Measurements from ENCODE around the gene RBM44.
"Not testable (repeated sequence)": the region's sequence is repeated elsewhere in the genome, so short reads cannot be mapped to it uniquely, and the experiment has no call there.

Gene RBM44

DNA sequence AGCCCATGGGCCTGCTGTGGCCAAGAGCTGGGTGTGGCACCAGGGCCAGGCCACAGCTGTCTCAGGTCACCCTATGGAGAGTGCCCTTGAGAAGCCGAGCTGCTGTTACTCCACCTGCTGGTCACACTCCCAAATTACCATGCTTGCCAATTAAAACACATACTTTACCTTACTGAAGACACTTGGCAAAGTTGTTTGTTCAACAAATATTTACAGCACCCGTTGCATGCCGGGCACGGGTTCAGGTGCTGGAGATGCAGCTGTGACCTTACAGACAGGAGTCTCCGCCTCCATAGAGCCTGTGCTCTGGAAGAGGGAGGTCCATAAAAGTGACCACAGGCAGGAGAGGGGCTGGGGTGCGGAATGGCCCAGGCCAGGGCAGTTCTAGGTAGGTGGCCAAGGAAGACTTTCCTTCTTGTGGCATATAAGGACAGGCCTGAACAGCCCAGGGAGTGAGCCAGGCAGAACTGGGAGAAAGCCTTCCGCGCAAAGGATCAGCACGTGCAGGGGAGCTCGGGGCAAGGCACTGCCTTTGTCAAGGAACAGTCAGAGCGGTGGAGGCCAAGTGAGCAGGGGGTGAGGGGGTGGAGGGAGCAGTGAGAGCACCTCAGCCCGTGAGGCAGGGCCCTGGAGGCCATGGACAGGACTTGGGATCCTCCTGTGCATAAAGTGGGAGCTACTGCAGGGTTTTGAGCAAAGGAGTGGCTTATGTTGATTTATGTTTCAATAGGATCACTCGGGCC is 23.6 kb upstream of the RBM44 start:
- TF ChIP-seq CTCF (IDR thresholded peaks at IDR 0.05; ENCODE audit: low read depth, low read length, missing control alignments) = peak; percentile 79
- no peak overlapping the region for H3K4me3 ChIP-seq (ENCODE audit: low read depth, low read length)
- no peaks in the 10 kb centered on the region for H3K27me3 ChIP-seq (replicated peaks)
- in situ Hi-C loops (cut with HindIII; ENCODE audit: low pct_ligation_motif_present, low sequenced_read_pairs) = no loop called here
- peaks cover 35% of the 10 kb centered on the region for H3K36me3 ChIP-seq (replicated peaks)
- H3K27ac ChIP-seq = no peak overlapping the region
- peak; percentile 57 for DNase-seq

DNA sequence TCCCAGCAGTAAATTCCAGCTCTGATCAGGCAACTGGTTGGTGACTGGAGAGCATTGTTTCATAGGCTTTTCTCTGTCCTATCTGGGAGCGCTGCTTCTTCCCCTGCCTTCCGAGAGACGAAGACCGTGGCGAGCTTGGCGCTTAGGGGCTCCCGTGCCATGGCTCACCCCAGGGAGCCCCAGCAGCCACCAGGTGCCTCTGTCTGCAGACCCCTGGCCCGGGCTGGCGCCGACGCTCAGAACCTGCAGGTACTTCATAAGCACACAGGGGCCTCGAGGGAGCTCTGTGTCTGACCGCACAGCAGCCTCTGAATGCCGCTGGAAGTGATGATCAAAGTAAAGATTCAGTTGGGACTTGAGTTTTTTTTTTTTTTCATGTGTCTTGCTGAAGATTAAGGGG is 19.1 kb upstream of the RBM44 start:
- in situ Hi-C loops (cut with HindIII; ENCODE audit: low pct_ligation_motif_present, low sequenced_read_pairs) = no loop called here
- no peak overlapping the region for H3K27ac ChIP-seq
- peaks cover 29% of the 10 kb centered on the region for H3K36me3 ChIP-seq (replicated peaks)
- no peak for TF ChIP-seq CTCF (IDR thresholded peaks at IDR 0.05; ENCODE audit: low read depth, low read length, missing control alignments)
- H3K27me3 ChIP-seq (replicated peaks) = no peaks in the 10 kb centered on the region
- no peak for DNase-seq
- H3K4me3 ChIP-seq (ENCODE audit: low read depth, low read length) = no peak overlapping the region

GRCh38 chr2:237782181-237782580 is 16.4 kb upstream of the RBM44 start:
- TF ChIP-seq CTCF (IDR thresholded peaks at IDR 0.05; ENCODE audit: low read depth, low read length, missing control alignments) = no peak
- no peak for DNase-seq
- in situ Hi-C loops (cut with HindIII; ENCODE audit: low pct_ligation_motif_present, low sequenced_read_pairs) = no loop called here
- no peak overlapping the region for H3K4me3 ChIP-seq (ENCODE audit: low read depth, low read length)
- H3K27me3 ChIP-seq (replicated peaks) = no peaks in the 10 kb centered on the region
- peaks cover 19% of the 10 kb centered on the region for H3K36me3 ChIP-seq (replicated peaks)
- H3K27ac ChIP-seq = no peak overlapping the region

GRCh38 chr2:237783678-237784077 is 14.9 kb upstream of the RBM44 start:
- H3K27ac ChIP-seq; DNase-seq; H3K27me3 ChIP-seq (replicated peaks); H3K4me3 ChIP-seq (ENCODE audit: low read depth, low read length); in situ Hi-C loops (cut with HindIII; ENCODE audit: low pct_ligation_motif_present, low sequenced_read_pairs): not testable (repeated sequence)
- peaks cover 19% of the 10 kb centered on the region for H3K36me3 ChIP-seq (replicated peaks)

GRCh38 chr2:237786936-237787335 is 11.6 kb upstream of the RBM44 start:
- Histone ChIP-seq H3K27me3 (replicated peaks) (no peaks in the 10 kb centered on the region), H3K4me3 (ENCODE audit: low read depth, low read length) (no peak overlapping the region), H3K36me3 (replicated peaks) (no peaks in the 10 kb centered on the region), H3K27ac (no peak overlapping the region)
- no peak for DNase-seq
- no peak for TF ChIP-seq CTCF (IDR thresholded peaks at IDR 0.05; ENCODE audit: low read depth, low read length, missing control alignments)
- in situ Hi-C loops (cut with HindIII; ENCODE audit: low pct_ligation_motif_present, low sequenced_read_pairs) = no loop called here

GRCh38 chr2:237790353-237790752 is 8.2 kb upstream of the RBM44 start:
- Histone ChIP-seq H3K27me3 (replicated peaks) (no peaks in the 10 kb centered on the region), H3K27ac (no peak overlapping the region), H3K36me3 (replicated peaks) (no peaks in the 10 kb centered on the region), H3K4me3 (ENCODE audit: low read depth, low read length) (no peak overlapping the region)
- TF ChIP-seq CTCF (IDR thresholded peaks at IDR 0.05; ENCODE audit: low read depth, low read length, missing control alignments) = no peak
- in situ Hi-C loops (cut with HindIII; ENCODE audit: low pct_ligation_motif_present, low sequenced_read_pairs) = no loop called here
- DNase-seq = peak; percentile 42
